Panc1 (cell line): ENCODE results near the gene MRGPRF.

Experiments
- POLR2AphosphoS5 ChIP-seq: IDR thresholded peaks from 2 replicates; pipeline ENCODE4 v1.6.1; 2012; ENCODE audit warnings: mild to moderate bottlenecking, low read depth, low read length, moderate library complexity
- SIN3A ChIP-seq: IDR thresholded peaks from 2 replicates; pipeline ENCODE4 v1.6.1; 2012; ENCODE audit warnings: low read depth, mild to moderate bottlenecking, low read length, moderate library complexity, borderline replicate concordance; ENCODE audit not compliant: insufficient read depth
- TCF7L2 ChIP-seq: IDR thresholded peaks from 2 replicates; pipeline ENCODE4 v1.6.1; 2011; ENCODE audit warnings: mild to moderate bottlenecking, low read depth, low read length, inconsistent platforms
- TF ChIP-seq, protein P1 (sequence below): fragments of 450-650 bp; IDR thresholded peaks from 2 replicates; pipeline ENCODE4 v1.5.1; 2017; ENCODE audit warnings: mild to moderate bottlenecking
- TF ChIP-seq, protein P2 (sequence below), 2 experiments: IDR thresholded peaks; 2 replicates each; pipeline ENCODE4 v1.6.1; 2011 to 2012; ENCODE audit warnings: low read depth in 2 of 2, control low read depth in 1 of 2, low read length in 1 of 2, mild to moderate bottlenecking in 1 of 2, moderate library complexity in 1 of 2; ENCODE audit not compliant: insufficient read depth in 1 of 2

DNA sequence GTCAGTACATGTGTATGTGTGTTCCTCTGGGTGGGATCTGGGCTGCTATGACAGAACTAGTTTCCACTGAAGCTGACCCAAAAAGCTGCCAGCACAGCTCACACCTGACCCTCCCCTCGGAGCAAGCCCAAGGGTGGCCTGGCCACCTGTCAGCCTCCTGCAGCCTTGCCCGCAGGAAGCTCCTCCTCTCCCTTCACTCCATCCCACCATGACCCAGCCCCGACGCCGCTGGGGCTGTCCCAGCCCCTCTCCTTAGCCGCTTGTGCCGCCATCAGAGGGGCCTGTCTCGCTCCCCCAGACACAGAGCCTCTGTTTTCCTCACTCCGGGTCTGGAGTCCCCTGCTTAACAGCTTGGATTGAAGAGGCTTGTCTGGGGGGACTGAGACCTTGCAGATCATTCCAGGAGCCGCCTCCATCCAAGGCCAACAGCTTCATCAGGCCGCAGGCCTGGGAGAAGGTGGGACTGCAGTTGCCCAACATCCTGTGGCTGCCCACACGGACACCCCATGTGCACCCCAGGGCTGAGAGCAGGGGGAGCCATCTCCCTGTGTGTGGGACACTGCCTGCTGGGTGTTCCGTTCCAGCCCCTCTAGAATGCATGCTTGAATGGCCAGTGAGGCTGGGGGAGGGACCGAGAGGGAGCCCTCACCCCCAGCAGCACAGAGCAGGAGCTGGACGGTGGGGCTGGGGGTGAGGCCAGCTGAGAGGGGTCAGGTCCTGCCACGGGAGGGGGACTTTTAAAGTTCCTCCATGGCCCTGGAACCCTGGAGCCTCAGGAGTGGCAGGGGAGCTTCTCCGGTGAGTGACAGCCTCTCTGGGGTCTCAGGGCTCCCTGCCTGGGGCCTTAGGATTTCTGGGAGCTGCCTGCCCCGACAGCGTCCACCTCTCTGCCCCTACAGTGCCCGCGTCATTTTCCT is 696 bp downstream of the MRGPRF start:
- TF ChIP-seq, protein P1, sequence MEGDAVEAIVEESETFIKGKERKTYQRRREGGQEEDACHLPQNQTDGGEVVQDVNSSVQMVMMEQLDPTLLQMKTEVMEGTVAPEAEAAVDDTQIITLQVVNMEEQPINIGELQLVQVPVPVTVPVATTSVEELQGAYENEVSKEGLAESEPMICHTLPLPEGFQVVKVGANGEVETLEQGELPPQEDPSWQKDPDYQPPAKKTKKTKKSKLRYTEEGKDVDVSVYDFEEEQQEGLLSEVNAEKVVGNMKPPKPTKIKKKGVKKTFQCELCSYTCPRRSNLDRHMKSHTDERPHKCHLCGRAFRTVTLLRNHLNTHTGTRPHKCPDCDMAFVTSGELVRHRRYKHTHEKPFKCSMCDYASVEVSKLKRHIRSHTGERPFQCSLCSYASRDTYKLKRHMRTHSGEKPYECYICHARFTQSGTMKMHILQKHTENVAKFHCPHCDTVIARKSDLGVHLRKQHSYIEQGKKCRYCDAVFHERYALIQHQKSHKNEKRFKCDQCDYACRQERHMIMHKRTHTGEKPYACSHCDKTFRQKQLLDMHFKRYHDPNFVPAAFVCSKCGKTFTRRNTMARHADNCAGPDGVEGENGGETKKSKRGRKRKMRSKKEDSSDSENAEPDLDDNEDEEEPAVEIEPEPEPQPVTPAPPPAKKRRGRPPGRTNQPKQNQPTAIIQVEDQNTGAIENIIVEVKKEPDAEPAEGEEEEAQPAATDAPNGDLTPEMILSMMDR = no peak
- TF ChIP-seq POLR2AphosphoS5 (no peak), SIN3A (no peak), TCF7L2 (no peak)
- TF ChIP-seq, protein P2, sequence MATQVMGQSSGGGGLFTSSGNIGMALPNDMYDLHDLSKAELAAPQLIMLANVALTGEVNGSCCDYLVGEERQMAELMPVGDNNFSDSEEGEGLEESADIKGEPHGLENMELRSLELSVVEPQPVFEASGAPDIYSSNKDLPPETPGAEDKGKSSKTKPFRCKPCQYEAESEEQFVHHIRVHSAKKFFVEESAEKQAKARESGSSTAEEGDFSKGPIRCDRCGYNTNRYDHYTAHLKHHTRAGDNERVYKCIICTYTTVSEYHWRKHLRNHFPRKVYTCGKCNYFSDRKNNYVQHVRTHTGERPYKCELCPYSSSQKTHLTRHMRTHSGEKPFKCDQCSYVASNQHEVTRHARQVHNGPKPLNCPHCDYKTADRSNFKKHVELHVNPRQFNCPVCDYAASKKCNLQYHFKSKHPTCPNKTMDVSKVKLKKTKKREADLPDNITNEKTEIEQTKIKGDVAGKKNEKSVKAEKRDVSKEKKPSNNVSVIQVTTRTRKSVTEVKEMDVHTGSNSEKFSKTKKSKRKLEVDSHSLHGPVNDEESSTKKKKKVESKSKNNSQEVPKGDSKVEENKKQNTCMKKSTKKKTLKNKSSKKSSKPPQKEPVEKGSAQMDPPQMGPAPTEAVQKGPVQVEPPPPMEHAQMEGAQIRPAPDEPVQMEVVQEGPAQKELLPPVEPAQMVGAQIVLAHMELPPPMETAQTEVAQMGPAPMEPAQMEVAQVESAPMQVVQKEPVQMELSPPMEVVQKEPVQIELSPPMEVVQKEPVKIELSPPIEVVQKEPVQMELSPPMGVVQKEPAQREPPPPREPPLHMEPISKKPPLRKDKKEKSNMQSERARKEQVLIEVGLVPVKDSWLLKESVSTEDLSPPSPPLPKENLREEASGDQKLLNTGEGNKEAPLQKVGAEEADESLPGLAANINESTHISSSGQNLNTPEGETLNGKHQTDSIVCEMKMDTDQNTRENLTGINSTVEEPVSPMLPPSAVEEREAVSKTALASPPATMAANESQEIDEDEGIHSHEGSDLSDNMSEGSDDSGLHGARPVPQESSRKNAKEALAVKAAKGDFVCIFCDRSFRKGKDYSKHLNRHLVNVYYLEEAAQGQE (IDR thresholded peaks at IDR 0.05; ENCODE audit: insufficient read depth in 1 of 2, low read depth in 2 of 2, low read length in 1 of 2) = no peak
